K562 (cell line): ENCODE data around the gene LIAS. TPM values are rescaled to one million over a fixed set of nuclear protein-coding genes. Genes with fewer than 3 reads are reported as not detected.

ENCODE experiments used
- BHLHE40 ChIP-seq: IDR thresholded peaks from 2 replicates; pipeline ENCODE4 v1.6.1; 2011; ENCODE audit warnings: low read length, improper control_type of control experiment
- BRD9 ChIP-seq: fragments of 450-650 bp; IDR thresholded peaks from 2 replicates; pipeline ENCODE4 v1.6.1; 2018; ENCODE audit warnings: low read depth; ENCODE audit not compliant: partially characterized antibody
- DPF2 ChIP-seq: fragments of 450-650 bp; IDR thresholded peaks from 2 replicates; pipeline ENCODE4 v1.6.1; 2016
- ILK ChIP-seq: fragments of 450-650 bp; IDR thresholded peaks from 2 replicates; pipeline ENCODE4 v1.6.1; 2016; ENCODE audit warnings: missing genetic modification characterization, low read depth, mild to moderate bottlenecking, missing compliant biosample characterization, moderate library complexity, borderline replicate concordance
- JUN ChIP-seq, 2 experiments: sonication (generic) in 1 of 2; formaldehyde crosslinking in 1 of 2; IDR thresholded peaks; 2 replicates each; pipeline versions ENCODE4 v1.6.1 to v1.8.0; 2012 to 2022; ENCODE audit warnings: borderline replicate concordance in 2 of 2, mild to moderate bottlenecking in 2 of 2, improper control_type of control experiment in 1 of 2, low read depth in 1 of 2, low read length in 1 of 2, missing genetic modification reagents in 1 of 2
- KLF6 ChIP-seq: fragments of 250-450 bp; sonication (Bioruptor Pico); IDR thresholded peaks from 2 replicates; pipeline ENCODE4 v1.4.0; 2020; ENCODE audit warnings: mild to moderate bottlenecking, moderate library complexity, borderline replicate concordance
- RHOXF2B ChIP-seq: fragments of 250-450 bp; sonication (Bioruptor Pico); conservative IDR thresholded peaks from 2 replicates; pipeline ENCODE4 v1.5.1; 2021
- RNF2 ChIP-seq: sonication (generic); IDR thresholded peaks from 2 replicates; pipeline ENCODE4 v1.6.1; 2016
- SMARCA5 ChIP-seq: fragments of 450-650 bp; IDR thresholded peaks from 2 replicates; pipeline ENCODE4 v1.6.1; 2016
- SUPT5H ChIP-seq: fragments of 450-650 bp; IDR thresholded peaks from 2 replicates; pipeline ENCODE4 v1.6.1; 2016
- ZNF3 ChIP-seq: fragments of 250-450 bp; sonication (Bioruptor Pico); IDR thresholded peaks from 2 replicates; pipeline ENCODE4 v1.5.0; 2021; ENCODE audit warnings: mild to moderate bottlenecking, moderate library complexity
- ZNF77 ChIP-seq: fragments of 250-450 bp; sonication (Bioruptor Pico); IDR thresholded peaks from 2 replicates; pipeline ENCODE4 v1.5.0; 2020
- ZNF778 ChIP-seq: fragments of 450-650 bp; formaldehyde crosslinking; IDR thresholded peaks from 2 replicates; pipeline ENCODE4 v1.4.0; 2020; ENCODE audit warnings: mild to moderate bottlenecking, moderate library complexity
- polyA plus RNA-seq, 8 experiments: library from polyadenylated mRNA; depleted of rRNA in 4 of 8; stranded (reverse) in 5 of 8; unstranded in 3 of 8; fragments of >200 nt; fragmentation: Nextera tagmentation in 2 of 8; fragmentation: Illumina TruSeq in 1 of 8; extraction: Ambion mirVana in 2 of 8; extraction: Trizol in 1 of 8; gene quantifications; 2 replicates each; pipeline versions ENCODE4 v1.2.1 to v1.2.3, GENCODE V29; 2011 to 2014; ENCODE audit warnings: inconsistent platforms in 1 of 8, missing spikeins in 1 of 8
- total RNA-seq, 7 experiments: library from RNA; depleted of rRNA in 6 of 7; stranded (reverse); fragments of >200 nt in 6 of 7; fragmentation: Illumina TruSeq in 2 of 7; extraction: Trizol in 2 of 7; gene quantifications; 2 replicates each; pipeline versions ENCODE4 v1.2.1 to v1.2.3, GENCODE V29; 2011 to 2021; ENCODE audit warnings: low replicate concordance in 1 of 7
- TF ChIP-seq, protein P1 (sequence below): fragments of 200-400 bp; formaldehyde crosslinking; IDR thresholded peaks from 2 replicates; pipeline ENCODE4 v1.6.1; 2017; ENCODE audit warnings: mild to moderate bottlenecking, low read depth, low read length, moderate library complexity
- TF ChIP-seq, protein P2 (sequence below), 2 experiments: fragments of 450-650 bp in 1 of 2; IDR thresholded peaks; 2 replicates each; pipeline ENCODE4 v1.6.1; 2011 to 2017; ENCODE audit warnings: low read depth in 2 of 2, antibody characterized with exemption in 1 of 2, borderline replicate concordance in 1 of 2, low read length in 1 of 2, mild to moderate bottlenecking in 1 of 2, mixed read lengths in 1 of 2; ENCODE audit not compliant: control insufficient read depth in 1 of 2
- TF ChIP-seq, protein P3 (sequence below): sonication (generic); formaldehyde crosslinking; IDR thresholded peaks from 2 replicates; pipeline ENCODE4 v1.8.0; 2022; ENCODE audit warnings: mild to moderate bottlenecking, missing genetic modification reagents, borderline replicate concordance
- TF ChIP-seq, protein P4 (sequence below), 3 experiments: IDR thresholded peaks in 2 of 3; conservative IDR thresholded peaks in 1 of 3; 2 replicates each; pipeline ENCODE4 v1.5.1; 2011 to 2012; ENCODE audit warnings: low read length in 3 of 3, mild to moderate bottlenecking in 3 of 3, control low read depth in 2 of 3, improper control_type of control experiment in 1 of 3, inconsistent platforms in 1 of 3, low read depth in 1 of 3, mixed read lengths in 1 of 3, moderate library complexity in 1 of 3; ENCODE audit not compliant: insufficient read depth in 2 of 3

Gene LIAS
- total and polyA plus RNA-seq, 9 of the 15 experiments (the other 6 are each of a cell fraction or from before 2014, with no cell fraction given), result 21.9 to 57.1 (median 42.1) TPM

DNA sequence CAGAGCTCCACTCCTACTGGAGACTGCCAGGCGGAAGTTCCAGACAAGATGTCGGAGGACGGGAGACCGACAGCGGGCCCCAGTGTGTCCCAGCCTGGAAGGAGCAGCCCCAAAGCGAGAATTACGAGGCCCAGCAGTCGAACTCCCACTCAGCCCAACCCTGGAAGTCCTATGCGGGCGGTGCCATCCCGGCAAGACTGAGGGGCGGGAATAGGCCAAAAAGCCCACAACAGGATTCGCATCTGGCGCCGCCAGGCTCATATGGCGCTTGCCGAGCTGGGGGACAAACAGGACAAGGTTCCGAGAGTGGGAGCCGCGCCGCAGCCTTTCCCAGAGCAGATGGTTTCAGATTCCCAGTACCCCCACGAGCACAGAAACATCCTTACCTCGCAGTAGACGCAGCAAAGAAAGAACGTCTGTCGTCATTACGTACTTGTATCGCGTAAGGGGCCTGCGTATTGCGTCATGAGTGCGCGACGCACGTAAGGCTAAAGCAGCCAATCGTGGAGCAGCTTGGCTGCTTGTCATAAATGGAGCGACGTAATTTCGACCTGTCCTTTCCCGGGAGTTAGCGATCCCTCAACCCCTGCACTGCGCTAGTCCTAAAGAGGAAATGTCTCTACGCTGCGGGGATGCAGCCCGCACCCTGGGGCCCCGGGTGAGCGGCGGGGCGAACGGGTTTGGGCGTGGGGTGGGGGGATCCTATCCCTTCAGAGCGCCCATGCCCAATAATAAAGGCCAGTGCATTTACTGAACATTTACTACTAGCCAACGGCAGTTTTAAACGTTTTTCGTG lies at the start of gene LIAS, which contains the start of gene RPL9 (continued):
- TF ChIP-seq BHLHE40 (no peak), RHOXF2B (CRISPR knock-in tag) (no peak), ILK (tag) (no peak), SMARCA5 (no peak; the same call in 1 of the 2 replicates), ZNF3 (CRISPR knock-in tag) (no peak), DPF2 (no peak), JUN (IDR thresholded peaks at IDR 0.05; ENCODE audit: borderline replicate concordance, low read depth, low read length) (peak; percentile 92), JUN (CRISPR knock-in tag; IDR thresholded peaks at IDR 0.05; ENCODE audit: borderline replicate concordance) (no peak), RNF2 (peak; percentile 34; the same call in 1 of the 2 replicates), KLF6 (CRISPR knock-in tag) (no peak), ZNF77 (CRISPR knock-in tag) (no peak), SUPT5H (peak; percentile 99), BRD9 (peak; percentile 98), ZNF778 (CRISPR knock-in tag) (no peak)
- TF ChIP-seq, protein P1, sequence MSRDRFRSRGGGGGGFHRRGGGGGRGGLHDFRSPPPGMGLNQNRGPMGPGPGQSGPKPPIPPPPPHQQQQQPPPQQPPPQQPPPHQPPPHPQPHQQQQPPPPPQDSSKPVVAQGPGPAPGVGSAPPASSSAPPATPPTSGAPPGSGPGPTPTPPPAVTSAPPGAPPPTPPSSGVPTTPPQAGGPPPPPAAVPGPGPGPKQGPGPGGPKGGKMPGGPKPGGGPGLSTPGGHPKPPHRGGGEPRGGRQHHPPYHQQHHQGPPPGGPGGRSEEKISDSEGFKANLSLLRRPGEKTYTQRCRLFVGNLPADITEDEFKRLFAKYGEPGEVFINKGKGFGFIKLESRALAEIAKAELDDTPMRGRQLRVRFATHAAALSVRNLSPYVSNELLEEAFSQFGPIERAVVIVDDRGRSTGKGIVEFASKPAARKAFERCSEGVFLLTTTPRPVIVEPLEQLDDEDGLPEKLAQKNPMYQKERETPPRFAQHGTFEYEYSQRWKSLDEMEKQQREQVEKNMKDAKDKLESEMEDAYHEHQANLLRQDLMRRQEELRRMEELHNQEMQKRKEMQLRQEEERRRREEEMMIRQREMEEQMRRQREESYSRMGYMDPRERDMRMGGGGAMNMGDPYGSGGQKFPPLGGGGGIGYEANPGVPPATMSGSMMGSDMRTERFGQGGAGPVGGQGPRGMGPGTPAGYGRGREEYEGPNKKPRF, result no peak
- TF ChIP-seq, protein P2, sequence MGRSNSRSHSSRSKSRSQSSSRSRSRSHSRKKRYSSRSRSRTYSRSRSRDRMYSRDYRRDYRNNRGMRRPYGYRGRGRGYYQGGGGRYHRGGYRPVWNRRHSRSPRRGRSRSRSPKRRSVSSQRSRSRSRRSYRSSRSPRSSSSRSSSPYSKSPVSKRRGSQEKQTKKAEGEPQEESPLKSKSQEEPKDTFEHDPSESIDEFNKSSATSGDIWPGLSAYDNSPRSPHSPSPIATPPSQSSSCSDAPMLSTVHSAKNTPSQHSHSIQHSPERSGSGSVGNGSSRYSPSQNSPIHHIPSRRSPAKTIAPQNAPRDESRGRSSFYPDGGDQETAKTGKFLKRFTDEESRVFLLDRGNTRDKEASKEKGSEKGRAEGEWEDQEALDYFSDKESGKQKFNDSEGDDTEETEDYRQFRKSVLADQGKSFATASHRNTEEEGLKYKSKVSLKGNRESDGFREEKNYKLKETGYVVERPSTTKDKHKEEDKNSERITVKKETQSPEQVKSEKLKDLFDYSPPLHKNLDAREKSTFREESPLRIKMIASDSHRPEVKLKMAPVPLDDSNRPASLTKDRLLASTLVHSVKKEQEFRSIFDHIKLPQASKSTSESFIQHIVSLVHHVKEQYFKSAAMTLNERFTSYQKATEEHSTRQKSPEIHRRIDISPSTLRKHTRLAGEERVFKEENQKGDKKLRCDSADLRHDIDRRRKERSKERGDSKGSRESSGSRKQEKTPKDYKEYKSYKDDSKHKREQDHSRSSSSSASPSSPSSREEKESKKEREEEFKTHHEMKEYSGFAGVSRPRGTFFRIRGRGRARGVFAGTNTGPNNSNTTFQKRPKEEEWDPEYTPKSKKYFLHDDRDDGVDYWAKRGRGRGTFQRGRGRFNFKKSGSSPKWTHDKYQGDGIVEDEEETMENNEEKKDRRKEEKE (IDR thresholded peaks at IDR 0.05; ENCODE audit: borderline replicate concordance in 1 of 2, control insufficient read depth in 1 of 2, low read depth in 2 of 2, low read length in 1 of 2), result no peak
- TF ChIP-seq, protein P3, sequence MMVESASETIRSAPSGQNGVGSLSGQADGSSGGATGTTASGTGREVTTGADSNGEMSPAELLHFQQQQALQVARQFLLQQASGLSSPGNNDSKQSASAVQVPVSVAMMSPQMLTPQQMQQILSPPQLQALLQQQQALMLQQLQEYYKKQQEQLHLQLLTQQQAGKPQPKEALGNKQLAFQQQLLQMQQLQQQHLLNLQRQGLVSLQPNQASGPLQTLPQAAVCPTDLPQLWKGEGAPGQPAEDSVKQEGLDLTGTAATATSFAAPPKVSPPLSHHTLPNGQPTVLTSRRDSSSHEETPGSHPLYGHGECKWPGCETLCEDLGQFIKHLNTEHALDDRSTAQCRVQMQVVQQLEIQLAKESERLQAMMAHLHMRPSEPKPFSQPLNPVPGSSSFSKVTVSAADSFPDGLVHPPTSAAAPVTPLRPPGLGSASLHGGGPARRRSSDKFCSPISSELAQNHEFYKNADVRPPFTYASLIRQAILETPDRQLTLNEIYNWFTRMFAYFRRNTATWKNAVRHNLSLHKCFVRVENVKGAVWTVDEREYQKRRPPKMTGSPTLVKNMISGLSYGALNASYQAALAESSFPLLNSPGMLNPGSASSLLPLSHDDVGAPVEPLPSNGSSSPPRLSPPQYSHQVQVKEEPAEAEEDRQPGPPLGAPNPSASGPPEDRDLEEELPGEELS (CRISPR knock-in tag), result no peak
- TF ChIP-seq, protein P4, sequence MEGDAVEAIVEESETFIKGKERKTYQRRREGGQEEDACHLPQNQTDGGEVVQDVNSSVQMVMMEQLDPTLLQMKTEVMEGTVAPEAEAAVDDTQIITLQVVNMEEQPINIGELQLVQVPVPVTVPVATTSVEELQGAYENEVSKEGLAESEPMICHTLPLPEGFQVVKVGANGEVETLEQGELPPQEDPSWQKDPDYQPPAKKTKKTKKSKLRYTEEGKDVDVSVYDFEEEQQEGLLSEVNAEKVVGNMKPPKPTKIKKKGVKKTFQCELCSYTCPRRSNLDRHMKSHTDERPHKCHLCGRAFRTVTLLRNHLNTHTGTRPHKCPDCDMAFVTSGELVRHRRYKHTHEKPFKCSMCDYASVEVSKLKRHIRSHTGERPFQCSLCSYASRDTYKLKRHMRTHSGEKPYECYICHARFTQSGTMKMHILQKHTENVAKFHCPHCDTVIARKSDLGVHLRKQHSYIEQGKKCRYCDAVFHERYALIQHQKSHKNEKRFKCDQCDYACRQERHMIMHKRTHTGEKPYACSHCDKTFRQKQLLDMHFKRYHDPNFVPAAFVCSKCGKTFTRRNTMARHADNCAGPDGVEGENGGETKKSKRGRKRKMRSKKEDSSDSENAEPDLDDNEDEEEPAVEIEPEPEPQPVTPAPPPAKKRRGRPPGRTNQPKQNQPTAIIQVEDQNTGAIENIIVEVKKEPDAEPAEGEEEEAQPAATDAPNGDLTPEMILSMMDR (IDR thresholded peaks at IDR 0.05 in 2 of 3, conservative IDR thresholded peaks at IDR 0.05 in 1 of 3; ENCODE audit: insufficient read depth in 2 of 3, low read depth in 1 of 3, low read length in 3 of 3), result no peak; a peak in 1 of 6 replicates
